H1 (cell line): ENCODE results near the gene GPX5.

Experiments
- CEBPB ChIP-seq: IDR thresholded peaks from 2 replicates; pipeline ENCODE4 v1.6.1; 2012; ENCODE audit warnings: low read depth, low read length
- SIN3A ChIP-seq, 2 experiments: IDR thresholded peaks in 1 of 2; conservative IDR thresholded peaks in 1 of 2; 2 replicates each; pipeline ENCODE4 v1.6.1; 2011 to 2012; ENCODE audit warnings: low read length in 2 of 2, improper control_type of control experiment in 1 of 2, low read depth in 1 of 2, mild to moderate bottlenecking in 1 of 2
- SIX5 ChIP-seq: IDR thresholded peaks from 2 replicates; pipeline ENCODE4 v1.6.1; 2011; ENCODE audit warnings: mild to moderate bottlenecking, low read depth, low read length
- SRF ChIP-seq: IDR thresholded peaks from 2 replicates; pipeline ENCODE4 v1.6.1; 2011; ENCODE audit warnings: mild to moderate bottlenecking, low read depth, low read length, moderate library complexity
- TF ChIP-seq, protein P1 (sequence below), 3 experiments: IDR thresholded peaks; 1 replicate in 2 of 3; 2 replicates in 1 of 3; pipeline versions ENCODE4 v1.5.1 to v1.6.1; 2011; ENCODE audit warnings: low read length in 3 of 3, mild to moderate bottlenecking in 3 of 3, inconsistent platforms in 2 of 3, low read depth in 1 of 3, moderate library complexity in 1 of 3; ENCODE audit not compliant: insufficient read depth in 1 of 3; ENCODE audit errors: control extremely low read depth in 1 of 3

GRCh38 chr6:28531479-28532128 is 5.9 kb downstream of the GPX5 start:
- TF ChIP-seq CEBPB (no peak), SIX5 (no peak), SIN3A (conservative IDR thresholded peaks at IDR 0.05 in 1 of 2, IDR thresholded peaks at IDR 0.05 in 1 of 2; ENCODE audit: low read depth in 1 of 2, low read length in 2 of 2) (no peak), SRF (no peak)
- TF ChIP-seq, protein P1, sequence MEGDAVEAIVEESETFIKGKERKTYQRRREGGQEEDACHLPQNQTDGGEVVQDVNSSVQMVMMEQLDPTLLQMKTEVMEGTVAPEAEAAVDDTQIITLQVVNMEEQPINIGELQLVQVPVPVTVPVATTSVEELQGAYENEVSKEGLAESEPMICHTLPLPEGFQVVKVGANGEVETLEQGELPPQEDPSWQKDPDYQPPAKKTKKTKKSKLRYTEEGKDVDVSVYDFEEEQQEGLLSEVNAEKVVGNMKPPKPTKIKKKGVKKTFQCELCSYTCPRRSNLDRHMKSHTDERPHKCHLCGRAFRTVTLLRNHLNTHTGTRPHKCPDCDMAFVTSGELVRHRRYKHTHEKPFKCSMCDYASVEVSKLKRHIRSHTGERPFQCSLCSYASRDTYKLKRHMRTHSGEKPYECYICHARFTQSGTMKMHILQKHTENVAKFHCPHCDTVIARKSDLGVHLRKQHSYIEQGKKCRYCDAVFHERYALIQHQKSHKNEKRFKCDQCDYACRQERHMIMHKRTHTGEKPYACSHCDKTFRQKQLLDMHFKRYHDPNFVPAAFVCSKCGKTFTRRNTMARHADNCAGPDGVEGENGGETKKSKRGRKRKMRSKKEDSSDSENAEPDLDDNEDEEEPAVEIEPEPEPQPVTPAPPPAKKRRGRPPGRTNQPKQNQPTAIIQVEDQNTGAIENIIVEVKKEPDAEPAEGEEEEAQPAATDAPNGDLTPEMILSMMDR (IDR thresholded peaks at IDR 0.05; ENCODE audit: control extremely low read depth in 1 of 3, insufficient read depth in 1 of 3, low read depth in 1 of 3, low read length in 3 of 3) = peak in 2 of 3 experiments; percentile 52 to 68; a peak in 2 of 4 replicates
